Left forelimb (tissue), 1 donor: ENCODE measurements around the gene FOXA1.
"Not testable (repeated sequence)": the region's sequence is repeated elsewhere in the genome, so short reads cannot be mapped to it uniquely, and the experiment has no call there.

ENCODE experiments used
- DNase-seq: peaks from one replicate; pipeline ENCODE4 v3.0.0-alpha.2; 2018; ENCODE audit warnings: low spot score

FOXA1 gene

DNA sequence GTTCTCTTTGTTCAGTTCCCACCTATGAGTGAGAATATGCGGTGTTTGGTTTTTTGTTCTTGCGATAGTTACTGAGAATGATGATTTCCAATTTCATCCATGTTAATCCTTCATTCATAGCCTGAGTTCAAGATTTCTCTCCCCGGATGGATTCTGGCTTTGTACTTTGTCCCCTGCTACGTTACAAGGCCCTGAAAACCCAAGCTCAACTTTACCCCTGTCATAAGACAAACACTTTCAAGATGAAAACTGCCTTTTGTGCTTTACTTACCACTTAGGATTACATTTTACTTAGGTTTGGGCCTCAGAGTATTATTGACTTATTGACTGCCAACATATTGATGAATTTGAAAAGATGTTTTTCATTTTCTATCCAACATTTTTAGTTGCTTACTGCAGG, 36.3 kb downstream of the FOXA1 start:
- no peak for DNase-seq

DNA sequence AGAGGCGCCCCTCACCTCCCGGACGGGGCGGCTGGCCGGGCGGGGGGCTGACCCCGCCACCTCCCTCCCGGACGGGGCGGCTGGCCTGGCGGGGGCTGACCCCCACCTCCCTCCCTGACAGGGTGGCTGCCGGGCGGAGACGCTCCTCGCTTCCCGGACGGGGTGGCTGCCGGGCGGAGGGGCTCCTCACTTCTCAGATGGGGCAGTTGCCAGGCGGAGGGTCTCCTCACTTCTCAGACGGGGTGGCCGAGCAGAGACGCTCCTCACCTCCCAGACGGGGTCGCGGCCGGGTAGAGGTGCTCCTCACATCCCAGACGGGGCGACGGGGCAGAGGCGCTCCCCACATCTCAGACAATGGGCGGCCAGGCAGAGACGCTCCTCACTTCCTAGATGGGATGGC, 39.5 kb downstream of the FOXA1 start:
- DNase-seq = not testable (repeated sequence)

DNA sequence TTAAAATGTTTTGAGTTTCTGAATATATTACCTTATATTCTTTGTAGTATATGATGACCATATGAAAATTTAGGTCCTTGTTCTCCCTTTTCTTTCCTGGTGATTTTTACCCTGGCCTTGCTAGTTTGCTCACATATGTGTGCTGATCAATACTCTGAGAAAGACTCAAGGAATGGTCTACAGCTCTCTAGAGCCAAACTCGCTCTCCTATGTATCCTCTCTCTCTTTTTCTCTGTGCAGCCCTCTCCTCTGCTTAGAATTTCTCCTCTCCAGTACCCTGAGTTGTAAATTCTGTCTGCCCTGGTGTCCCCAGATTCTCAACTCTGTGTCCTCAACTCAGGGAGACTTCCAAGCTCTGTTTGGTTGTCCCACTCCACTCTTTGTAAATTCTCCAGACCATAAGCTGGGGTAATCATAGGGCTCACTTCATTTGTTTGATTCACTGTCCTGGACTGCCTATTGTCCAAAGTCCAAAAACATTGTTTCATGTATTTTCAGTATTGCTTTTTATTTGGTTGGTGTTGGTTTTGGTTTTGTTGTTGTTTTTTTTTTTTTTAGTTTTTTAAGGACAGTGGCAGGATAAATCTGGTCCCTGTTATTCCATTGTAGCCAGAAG, 41.0 kb downstream of the FOXA1 start:
- DNase-seq = no peak

DNA sequence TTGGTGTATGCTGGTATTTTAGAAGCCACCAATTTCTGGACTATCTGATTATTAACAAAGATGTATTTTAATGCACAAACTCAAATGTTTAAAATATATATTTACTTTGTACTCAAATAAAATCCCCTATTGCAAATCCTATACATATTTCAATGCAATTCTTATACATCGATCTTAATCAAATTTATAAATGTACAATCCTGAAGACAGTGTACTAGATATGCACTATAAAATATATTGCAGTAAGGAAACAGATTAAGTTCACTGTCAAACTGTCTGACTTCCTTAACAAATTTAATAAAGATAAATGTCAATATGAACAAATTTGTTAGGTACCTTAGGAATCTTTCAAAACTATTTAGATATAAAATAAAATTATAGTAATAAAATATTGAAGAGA, 43.9 kb downstream of the FOXA1 start:
- no peak for DNase-seq

DNA sequence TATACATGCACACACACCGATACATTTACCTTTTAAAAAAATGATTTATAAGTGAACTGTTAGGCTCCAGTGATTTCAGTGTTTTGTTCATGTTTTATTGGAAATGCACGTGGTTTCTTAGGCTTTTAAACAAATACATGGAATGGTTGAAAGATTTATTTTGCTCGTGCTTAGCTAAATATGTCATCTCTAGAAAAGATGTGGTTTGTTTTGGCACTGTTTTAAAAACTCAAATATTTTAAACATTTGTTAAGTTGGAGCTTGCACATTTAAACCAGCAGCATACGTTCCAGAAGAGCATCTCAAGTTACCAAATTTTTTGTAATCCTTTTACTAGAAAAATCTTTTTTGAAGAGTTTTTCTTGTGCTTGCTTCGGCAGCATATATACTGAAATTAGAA, 44.5 kb downstream of the FOXA1 start:
- no peak for DNase-seq

DNA sequence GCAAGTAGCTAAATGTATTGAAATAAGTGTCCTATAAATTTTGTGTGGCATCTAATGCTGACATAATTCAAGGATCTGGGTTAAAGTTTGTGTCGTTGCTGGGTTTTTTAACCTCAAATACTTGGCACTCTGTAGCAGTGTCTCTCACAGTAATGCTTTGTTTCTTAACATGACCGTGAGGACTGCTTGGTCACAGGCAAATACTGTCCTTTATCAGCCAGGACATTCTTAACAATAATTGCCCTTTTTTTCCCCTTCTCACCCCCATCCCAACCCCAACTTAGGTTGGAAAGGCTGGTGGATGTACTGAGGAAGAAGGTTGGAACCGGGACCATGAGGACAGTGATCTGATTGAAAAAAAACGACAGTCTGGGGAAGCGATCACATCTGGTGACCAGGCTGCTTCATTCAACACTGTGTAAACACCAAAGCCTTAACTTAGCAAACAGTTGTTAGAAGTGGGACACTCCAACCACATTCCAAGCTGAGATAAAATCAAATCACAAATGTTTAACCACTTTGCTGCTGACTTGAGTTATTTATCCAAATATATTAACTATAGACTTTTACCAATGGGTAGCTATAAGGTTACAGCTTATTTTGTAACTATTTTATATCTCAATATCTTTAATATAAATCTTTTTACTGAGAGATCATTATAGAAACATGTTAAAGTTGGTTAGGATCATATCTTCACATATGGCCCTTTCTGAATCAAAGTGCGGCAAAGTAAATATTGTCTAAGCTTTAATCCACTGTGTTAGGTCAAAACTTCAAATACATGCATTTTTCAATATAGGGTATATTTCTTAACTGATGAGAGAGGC, 48.2 kb downstream of the FOXA1 start:
- no peak for DNase-seq

DNA sequence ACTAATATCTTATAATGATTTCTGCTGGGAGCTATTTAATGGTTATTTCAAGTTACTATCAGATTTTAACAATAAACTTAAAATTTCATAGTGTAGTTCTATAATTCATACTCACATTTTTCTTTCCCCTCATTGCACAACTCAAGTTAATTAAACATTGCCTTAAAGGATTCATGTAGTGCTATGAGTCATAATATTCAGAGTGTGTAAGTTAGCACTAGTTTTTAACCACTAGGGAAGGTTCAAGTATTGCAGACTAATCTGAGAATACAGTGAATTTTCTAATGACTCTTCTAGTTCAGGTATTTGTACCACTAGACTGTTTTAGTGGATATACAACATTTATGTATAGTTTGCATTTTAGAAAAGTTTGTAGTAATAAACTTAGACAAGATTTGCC, 49.9 kb downstream of the FOXA1 start:
- no peak for DNase-seq

DNA sequence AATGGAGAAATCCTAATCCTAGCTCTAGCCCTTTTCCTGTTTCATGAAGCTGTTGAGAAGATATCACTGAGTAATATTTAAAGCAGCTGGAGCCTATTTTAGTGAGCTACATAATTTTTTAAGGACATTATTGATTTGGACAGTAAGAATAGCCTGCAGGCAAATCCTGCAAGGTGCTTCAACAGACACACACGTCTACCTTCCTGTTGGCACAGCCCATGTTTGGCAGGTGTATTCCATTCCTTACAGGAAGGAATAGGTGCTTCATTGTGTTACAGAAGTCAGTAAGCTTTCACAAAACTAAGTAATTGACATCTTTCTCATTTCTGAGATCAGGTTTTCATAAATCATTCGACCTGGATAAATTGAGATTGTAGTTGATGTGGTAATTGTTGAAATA, 50.6 kb downstream of the FOXA1 start:
- DNase-seq = no peak

DNA sequence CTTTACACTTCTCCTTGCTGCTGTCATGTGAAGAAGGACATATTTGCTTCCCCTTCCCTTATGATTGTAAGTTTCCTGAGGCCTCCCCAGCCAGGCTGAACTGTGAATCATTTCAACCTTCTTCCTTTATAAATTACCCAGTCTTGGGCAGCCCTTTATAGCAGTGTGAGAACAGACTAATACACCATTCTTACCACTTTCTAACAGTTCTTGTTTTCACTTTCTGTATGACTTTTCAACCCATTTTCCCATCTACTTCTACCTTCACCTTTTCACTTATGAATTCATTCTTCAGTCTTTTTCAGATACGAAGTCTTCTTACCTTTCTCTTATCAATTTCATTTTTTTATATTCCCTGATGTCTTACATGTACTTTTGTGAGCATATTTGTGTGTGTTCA, 55.1 kb downstream of the FOXA1 start:
- no peak for DNase-seq
